Left hindlimb (tissue), 1 donor: Measurements from ENCODE around the gene FUT2.

Experiments used
- DNase-seq: peaks from one replicate; pipeline ENCODE4 v3.0.0-alpha.2; 2018

The FUT2 gene

GRCh38 chr19:48734625-48735024 lies 38.9 kb downstream of the FUT2 start:
- DNase-seq: no peak

- DNase-seq: no peak
Observed at GRCh38 chr19:48735031-48735615, 39.4 kb downstream of the FUT2 start.

DNA sequence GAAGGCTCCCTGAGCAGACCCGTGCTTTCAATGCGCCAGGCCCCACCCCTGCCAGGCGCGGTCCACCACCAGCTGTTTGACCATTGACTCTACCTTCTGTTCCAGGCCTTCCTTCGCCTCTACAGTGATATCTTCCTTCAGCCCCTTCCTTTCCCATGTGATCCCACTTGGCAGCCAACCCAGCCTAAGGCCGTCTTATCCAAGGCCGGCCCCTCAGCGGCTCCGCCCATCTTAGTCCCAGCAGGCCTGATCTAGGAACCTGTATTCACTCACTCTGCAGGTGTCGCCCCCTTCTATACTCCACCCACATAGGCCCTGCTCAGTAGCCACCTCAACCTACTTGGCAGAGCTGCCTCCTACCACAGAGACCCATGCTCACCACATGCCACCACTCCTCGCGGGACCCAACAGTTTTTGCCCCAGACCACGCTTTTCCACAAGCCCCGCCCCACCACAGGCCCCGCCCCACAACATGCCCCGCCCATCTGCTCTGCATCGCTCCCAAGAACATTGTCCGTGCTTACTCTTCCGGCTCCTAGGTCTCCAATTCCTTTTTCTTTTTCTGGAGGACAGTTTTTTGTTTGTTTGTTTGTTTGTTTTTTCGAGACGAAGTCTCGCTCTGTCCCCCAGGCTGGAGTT lies 41.7 kb downstream of the FUT2 start:
- DNase-seq: no peak

DNA sequence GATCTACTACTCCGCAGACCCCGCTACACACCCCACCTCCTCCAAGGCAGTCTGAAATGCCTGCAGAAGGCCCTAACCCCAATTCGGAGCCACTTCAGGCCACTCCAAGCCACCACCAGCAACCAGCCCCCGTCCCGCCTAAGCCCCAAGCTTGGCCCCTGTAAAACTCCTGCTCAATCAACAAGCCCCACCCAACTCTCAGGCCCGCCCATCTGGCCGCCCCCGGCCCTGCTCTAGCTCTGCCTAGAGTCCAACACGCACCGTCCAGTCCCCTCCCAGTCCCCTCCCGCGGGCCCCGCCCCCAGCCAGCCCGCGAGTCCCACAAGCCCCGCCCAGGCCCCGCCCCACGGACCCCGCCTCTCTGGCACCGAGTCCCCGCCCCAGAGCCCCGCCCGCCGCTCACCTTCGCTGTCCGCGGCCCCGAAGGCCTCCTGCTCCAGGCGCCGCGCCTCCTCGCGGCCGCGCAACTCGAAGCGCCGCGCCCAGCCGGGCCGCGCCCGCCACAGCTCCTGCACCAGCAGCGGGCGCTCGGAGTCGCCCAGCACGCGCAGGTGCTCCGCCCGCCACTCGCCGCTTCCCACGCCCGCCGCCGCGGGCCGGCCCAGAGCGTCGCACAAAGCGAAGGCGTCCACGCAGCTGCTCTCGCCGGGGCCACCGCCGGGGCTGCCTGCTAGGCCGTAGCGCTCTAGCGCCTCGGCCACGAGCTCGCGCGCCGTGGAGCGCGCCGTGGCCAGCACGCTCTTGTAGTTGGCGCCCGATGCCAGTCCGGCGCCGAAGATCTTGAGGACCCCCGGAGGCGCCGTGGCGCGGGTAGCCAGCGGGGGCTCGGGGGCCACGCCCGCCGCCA lies 43.0 kb downstream of the FUT2 start:
- DNase-seq: peak; percentile 97

- no peak for DNase-seq
Observed at GRCh38 chr19:48739404-48740163, 43.8 kb downstream of the FUT2 start.

GRCh38 chr19:48740164-48740972 lies 44.6 kb downstream of the FUT2 start, which contains the start of gene RASIP1:
TSS of gene RASIP1 (minus strand) at chr19:48740610. CDS start at chr19:48740282, 328 bp downstream.
- DNase-seq: no peak

DNA sequence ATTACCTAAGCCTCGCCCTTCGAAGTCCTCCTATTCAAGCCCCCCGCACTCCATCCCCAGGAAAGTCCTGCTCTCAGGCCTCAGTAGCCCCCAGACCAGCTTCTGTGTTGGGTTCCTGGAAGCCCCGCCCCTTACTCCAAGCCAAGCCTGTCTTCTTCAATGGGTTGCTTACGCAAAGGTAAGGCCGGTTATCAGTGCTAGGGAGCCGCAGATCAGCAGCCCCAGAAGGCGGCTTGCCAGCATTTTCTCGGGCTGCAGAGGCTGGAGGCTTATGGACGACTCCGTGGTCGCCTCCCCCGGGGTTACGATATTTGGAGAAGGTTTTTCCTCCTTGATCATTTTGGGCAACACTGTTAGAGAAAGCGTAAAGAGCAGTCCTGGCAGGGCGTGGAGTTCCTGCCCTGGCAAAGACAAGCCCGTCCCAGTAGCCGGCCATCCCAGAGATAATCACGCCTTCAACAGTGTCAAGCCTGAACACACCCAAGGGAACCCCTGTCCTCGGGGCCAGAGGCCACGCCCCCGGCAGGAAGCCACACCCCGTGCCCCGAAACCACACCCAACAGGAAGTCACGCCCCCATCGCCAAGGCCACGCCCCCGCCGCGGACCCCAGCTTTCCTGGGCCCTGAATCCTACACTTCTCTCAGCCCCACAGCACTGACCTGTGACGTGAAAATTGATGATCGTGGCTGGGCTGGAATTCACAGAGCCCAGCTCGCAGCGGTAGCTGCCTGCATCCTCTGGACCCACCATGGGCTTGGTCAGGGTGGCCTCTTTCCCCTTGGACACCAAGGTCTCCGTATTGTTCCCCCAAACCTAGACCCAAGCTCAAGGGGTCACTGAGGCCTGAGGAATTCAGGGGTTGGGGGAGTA lies 45.6 kb downstream of the FUT2 start:
- DNase-seq: no peak

- no peak for DNase-seq
Observed at GRCh38 chr19:48742096-48742495, 46.3 kb downstream of the FUT2 start.

GRCh38 chr19:48745208-48745995 lies 49.6 kb downstream of the FUT2 start:
- no peak for DNase-seq

GRCh38 chr19:48746110-48746509 lies 50.3 kb downstream of the FUT2 start:
- no peak for DNase-seq

DNA sequence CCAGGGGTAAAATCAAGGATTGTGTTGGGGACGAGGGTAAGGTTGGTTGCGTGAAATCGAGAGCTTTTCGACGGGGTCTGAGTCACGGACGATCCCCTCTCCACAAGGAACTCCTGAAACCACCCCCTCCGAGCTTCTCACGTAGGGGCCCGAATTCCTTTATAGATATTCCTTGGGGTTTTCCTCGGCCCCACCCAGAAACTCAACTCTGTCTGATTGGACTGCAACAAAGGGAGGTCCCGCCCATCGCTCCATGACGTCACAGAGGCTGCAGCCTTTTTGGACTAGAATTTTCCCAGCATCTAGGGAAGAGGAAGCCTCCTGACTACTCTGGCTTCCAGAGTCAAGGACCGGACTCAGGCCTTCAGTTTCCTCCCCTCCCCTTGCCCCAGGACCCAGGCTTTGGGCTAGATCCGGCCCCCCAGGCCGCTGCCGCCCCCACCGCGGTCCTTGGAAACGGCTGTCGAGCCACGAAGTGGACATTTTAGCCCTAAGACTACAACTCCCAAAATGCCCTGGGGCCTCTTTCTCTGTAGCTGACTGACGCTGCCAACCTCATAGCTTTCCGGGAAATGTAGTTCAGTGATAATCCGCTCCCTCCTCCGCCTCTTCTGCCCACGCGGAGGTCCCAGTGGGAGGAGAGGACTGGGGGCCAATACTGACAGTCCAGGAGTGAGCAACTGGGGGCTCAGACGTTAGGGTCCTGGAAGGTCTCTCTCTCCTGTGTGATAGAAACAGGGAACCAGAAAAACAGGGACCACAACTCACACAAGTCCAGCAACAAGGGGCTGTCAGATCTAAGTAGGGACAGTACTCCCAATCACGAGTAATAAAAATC lies 51.2 kb downstream of the FUT2 start, which contains the start of gene IZUMO1:
TSS of gene IZUMO1 (minus strand) at position 172 of the 838 bp plus-strand sequence. CDS start 1,050 bp downstream, outside the sequence.
- peak; percentile 86 for DNase-seq

DNA sequence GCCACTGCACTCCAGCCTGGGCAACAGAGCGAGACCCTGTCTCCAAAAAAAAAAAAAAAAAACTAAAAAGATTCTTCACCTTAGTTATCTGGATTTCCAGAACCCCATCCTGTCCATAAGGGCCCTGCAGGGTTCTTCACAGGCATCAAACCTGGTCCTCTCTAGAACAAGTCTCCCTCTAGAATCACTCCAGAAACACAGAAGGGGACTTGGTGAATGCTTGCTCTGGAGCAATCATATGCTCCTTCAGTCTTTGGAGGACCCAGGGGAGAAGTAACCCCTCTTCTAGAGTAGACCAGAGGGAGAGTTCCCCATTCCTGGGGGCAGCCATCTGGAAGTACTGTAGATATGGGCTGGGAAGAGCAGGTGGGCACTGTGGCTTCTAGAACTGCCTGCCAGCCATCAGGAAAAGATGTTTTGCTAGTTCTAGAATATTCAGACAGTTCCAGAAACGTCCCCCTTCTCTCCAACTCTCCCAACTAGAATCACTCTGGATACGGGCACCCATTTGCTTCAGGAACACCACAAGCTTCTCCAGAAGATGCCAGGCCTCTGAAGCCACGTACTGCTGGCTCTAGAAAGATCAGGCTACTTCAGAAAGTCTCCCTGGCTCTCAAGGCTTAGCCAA lies 53.9 kb downstream of the FUT2 start:
- no peak for DNase-seq

- no peak for DNase-seq
Observed at GRCh38 chr19:48750351-48750750, 54.6 kb downstream of the FUT2 start.

DNA sequence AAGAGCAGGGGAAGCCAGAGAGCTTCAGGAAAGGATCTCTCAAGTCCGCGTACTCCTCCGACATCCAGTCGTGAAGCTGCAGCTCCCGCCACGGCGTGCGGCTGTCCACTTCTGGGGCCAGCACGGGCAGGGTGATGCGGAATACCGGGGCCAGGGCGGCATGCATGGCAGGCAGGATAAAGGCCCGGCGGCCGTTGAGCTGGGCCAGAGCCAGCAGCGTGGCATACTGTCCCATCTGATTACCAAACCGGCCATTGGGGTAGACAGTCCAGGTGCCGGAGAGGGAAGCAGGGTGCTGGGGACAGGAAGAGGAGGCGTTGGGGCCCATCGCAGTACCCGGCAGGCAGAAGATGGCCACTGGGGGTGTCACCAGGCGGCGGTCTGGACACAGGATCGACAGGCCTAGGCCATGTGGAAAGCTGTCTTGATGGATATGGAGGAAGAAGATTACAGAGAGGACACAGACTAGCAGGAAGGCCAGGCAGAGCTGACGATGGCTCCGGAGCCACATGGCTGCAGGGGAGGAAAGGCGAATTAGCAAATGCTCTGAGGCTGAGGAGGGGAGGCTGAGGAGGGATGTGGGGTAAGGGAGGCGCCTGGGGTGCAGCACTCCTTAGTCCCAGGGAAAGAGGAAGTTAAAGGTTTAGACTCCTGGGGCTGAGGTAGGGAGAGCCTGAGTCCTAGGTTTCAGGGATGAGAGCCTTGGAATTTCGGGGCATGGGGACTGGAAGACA lies 55.2 kb downstream of the FUT2 start:
- DNase-seq: no peak

GRCh38 chr19:48751845-48752495 lies 56.2 kb downstream of the FUT2 start:
- no peak for DNase-seq

DNA sequence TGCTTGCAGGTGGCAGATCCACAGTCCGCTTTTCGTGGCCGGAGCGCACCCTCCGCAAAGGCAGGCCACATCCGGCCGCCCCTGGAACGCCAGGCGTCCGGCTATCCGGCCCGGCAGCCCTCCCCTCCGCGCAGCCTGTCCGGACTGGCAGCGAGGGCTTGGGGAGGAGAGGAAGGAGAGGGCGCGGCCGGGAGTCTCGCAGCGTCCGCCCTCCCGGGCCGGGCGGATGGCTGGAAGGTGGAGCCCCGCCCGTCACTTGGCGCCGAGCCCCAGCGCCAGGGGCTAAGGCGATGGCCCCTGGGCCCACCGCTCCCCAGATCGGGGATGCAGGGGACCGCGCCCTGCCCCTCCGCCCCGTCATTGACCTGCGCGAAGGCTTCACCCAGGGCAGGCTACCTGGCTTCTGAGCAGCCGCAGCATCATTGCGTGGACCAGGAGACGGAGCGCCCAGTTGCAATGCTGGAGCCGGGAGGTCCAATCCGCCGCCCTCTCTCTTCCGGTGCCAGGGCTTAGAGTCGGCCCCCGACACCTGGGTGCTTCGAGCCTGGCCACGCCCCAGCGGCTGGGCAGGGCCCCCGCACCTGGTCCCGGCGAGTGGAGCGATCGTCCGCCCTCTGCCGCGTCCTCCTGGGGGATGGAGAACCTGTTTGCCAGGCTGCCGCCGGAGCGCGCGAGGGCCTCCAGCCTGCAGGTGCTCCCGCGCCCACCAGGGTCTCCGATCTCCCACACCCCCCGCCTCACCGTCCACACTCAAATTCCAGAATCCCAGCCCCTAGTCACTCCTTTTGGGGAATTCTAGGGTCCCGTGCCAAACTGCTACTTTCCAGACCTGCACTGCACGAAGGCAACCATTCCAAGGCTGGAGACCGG lies 57.0 kb downstream of the FUT2 start, which contains the start of gene FUT1:
TSS of gene FUT1 (minus strand) at position 146 of the 870 bp plus-strand sequence. CDS start 1,360 bp downstream, outside the sequence.
- peak; percentile 56 for DNase-seq
